ENCODE results near the gene KAT6B.

The KAT6B gene

GRCh38 chr10:75058161-75058560, 231.8 kb downstream of the KAT6B start:
- no peaks in the 10 kb centered on the region for H3K36me3 ChIP-seq (ENCODE audit: insufficient read depth, low read length)
- no peaks in the 10 kb centered on the region for H3K9me3 ChIP-seq (ENCODE audit: control insufficient read depth, insufficient read depth, low read length)
- no peak overlapping the region for H3K9ac ChIP-seq (ENCODE audit: low read depth, low read length)
- H3K4me1 ChIP-seq (ENCODE audit: insufficient read depth, low read length), result 0 out of 2 replicates have a peak, but pooled peaks cover 4% of the 10 kb centered on the region

- Histone ChIP-seq H3K4me1 (ENCODE audit: insufficient read depth, low read length) (0 out of 2 replicates have a peak, but pooled peaks cover 4% of the 10 kb centered on the region), H3K36me3 (ENCODE audit: insufficient read depth, low read length) (no peaks in the 10 kb centered on the region), H3K9ac (ENCODE audit: low read depth, low read length) (no peak overlapping the region), H3K9me3 (ENCODE audit: control insufficient read depth, insufficient read depth, low read length) (no peaks in the 10 kb centered on the region)
These were observed 235.5 kb downstream of the KAT6B start for GRCh38 chr10:75061709-75062505.

DNA sequence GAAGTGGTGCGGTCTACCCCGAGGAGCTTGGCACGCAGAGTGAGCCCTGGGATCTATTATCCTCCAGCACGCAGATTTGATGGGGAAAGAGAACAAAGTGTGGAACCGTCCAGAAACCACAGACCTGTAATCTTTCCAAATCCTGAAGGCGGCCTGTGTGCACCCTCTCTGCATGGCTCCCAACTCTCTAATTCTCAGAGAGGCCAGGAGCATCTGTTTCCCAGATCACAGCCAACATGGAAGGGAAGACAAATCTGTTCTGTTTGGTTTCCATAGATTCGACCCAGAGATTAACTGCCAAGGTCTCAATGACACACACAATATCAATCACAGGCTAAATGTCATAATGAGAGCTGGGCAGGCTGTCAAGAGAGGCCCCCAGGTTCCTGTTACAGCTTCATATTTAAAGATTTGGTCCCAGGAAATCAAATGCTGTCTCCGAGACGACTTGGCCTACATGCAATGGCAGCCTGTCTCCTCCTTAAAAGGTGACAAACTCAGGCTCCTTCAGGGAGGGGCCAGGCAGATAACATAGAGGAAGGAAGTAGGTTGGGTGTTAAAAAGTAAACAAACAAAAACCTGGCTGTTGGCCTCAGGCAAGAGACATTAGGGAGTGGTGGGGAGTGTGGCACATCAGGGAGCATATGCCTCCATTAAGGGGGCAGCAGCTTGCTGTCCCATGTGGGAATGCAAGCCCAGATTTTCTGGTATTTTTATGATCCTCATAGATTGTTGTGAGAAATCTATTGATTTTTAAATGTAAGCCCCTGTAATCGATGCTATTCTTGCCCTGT, 236.3 kb downstream of the KAT6B start:
- H3K36me3 ChIP-seq (ENCODE audit: insufficient read depth, low read length), result no peaks in the 10 kb centered on the region
- H3K9me3 ChIP-seq (ENCODE audit: control insufficient read depth, insufficient read depth, low read length), result no peaks in the 10 kb centered on the region
- H3K4me1 ChIP-seq (ENCODE audit: insufficient read depth, low read length), result 0 out of 2 replicates have a peak, but pooled peaks cover 4% of the 10 kb centered on the region
- H3K9ac ChIP-seq (ENCODE audit: low read depth, low read length), result no peak overlapping the region

DNA sequence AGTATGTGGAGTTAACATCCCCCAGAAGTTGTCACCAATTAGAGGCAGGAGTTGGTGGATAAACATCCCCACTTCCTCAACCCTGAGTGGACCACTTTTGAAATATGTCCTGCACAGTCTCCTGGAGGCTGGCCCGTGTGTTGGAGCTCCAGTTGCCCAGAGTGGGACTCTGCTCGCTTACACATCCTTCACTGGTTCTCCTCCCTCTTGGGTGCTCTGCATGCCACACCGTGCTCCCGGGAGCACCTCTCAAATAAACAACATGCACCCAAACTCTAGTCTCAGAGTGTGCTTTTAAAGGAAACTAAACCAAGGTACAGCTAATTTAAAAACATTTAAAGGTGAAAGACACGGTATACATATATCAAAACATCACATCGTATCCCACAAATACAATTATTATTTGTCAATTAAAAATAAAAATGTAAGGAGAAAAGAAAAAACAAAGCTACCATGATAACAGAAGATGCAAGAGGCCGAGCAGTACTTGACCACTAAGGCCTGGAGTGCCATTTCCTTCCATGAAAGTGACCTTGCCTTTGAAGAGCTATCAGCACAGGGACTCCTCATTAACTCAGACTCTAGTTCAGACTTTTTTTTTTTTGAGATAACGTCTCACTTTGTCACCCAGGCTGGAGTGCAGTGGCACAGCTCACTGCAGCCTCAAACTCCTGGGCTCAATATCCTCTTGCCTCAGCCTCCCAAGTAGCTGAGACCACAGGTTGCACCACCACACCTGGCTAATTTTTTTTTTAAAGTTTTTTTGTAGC, 237.2 kb downstream of the KAT6B start:
- H3K9ac ChIP-seq (ENCODE audit: low read depth, low read length), result no peak overlapping the region
- no peaks in the 10 kb centered on the region for H3K4me1 ChIP-seq (ENCODE audit: insufficient read depth, low read length)
- H3K9me3 ChIP-seq (ENCODE audit: control insufficient read depth, insufficient read depth, low read length), result no peaks in the 10 kb centered on the region
- H3K36me3 ChIP-seq (ENCODE audit: insufficient read depth, low read length), result no peaks in the 10 kb centered on the region

GRCh38 chr10:75065076-75065475, 238.7 kb downstream of the KAT6B start:
- Histone ChIP-seq H3K9me3 (ENCODE audit: control insufficient read depth, insufficient read depth, low read length) (no peaks in the 10 kb centered on the region), H3K4me1 (ENCODE audit: insufficient read depth, low read length) (no peaks in the 10 kb centered on the region), H3K9ac (ENCODE audit: low read depth, low read length) (no peak overlapping the region), H3K36me3 (ENCODE audit: insufficient read depth, low read length) (no peaks in the 10 kb centered on the region)

- no peaks in the 10 kb centered on the region for H3K4me1 ChIP-seq (ENCODE audit: insufficient read depth, low read length)
- H3K9me3 ChIP-seq (ENCODE audit: control insufficient read depth, insufficient read depth, low read length), result no peaks in the 10 kb centered on the region
- H3K36me3 ChIP-seq (ENCODE audit: insufficient read depth, low read length), result no peaks in the 10 kb centered on the region
- no peak overlapping the region for H3K9ac ChIP-seq (ENCODE audit: low read depth, low read length)
These were observed 239.9 kb downstream of the KAT6B start for GRCh38 chr10:75066271-75066670.

DNA sequence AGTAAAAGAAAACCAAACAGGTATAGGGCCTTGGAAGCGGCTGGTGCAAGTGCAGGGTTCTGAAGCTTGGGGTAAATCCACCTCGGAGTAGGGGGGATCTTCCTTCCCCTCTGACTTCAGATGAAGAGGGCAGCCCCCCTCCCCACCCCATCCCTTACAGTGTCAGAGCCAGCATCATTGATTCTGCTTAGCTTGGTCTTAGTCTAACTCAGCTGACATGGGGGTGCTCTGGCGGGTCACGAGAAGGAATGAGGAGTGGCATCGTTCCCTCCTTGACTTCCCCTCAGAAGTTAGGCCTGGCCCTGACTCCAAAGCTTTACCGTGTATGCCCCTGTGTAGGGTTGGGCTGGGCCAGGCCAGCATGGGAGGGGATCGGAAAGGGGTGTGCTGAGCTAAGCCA, 240.9 kb downstream of the KAT6B start:
- H3K9me3 ChIP-seq (ENCODE audit: control insufficient read depth, insufficient read depth, low read length), result no peaks in the 10 kb centered on the region

GRCh38 chr10:75068523-75068922, 242.1 kb downstream of the KAT6B start:
- Histone ChIP-seq H3K9me3 (ENCODE audit: control insufficient read depth, insufficient read depth, low read length) (no peaks in the 10 kb centered on the region), H3K4me1 (ENCODE audit: insufficient read depth, low read length) (no peaks in the 10 kb centered on the region), H3K9ac (ENCODE audit: low read depth, low read length) (no peak overlapping the region), H3K36me3 (ENCODE audit: insufficient read depth, low read length) (no peaks in the 10 kb centered on the region)

More for the DNA sequence above, 240.9 kb downstream of the KAT6B start:
- H3K36me3 ChIP-seq (ENCODE audit: insufficient read depth, low read length), result no peaks in the 10 kb centered on the region
- H3K9ac ChIP-seq (ENCODE audit: low read depth, low read length), result no peak overlapping the region
- H3K4me1 ChIP-seq (ENCODE audit: insufficient read depth, low read length), result no peaks in the 10 kb centered on the region

DNA sequence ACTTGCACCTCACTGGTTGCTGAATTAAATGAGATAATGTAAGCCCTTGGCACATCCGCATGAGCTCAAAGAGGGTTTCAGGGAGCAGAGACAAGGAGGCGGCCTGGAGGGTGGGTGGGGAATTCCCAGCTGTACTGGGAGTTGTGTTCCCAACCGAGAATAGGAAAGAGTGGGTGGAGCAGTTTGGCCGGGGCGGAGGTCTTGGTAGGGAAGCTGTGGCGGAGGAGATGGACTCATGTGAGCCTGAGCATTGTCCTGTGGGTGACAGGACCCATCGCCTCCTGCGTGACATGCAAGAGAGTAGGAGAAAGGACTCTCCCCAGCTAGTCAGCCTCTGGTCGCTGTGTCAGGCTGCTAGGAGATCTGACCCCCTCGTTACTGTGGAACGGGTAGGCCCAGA, 244.1 kb downstream of the KAT6B start:
- Histone ChIP-seq H3K9me3 (ENCODE audit: control insufficient read depth, insufficient read depth, low read length) (no peaks in the 10 kb centered on the region), H3K36me3 (ENCODE audit: insufficient read depth, low read length) (no peaks in the 10 kb centered on the region), H3K9ac (ENCODE audit: low read depth, low read length) (no peak overlapping the region)

GRCh38 chr10:75070961-75071428, 244.6 kb downstream of the KAT6B start:
- Histone ChIP-seq H3K9ac (ENCODE audit: low read depth, low read length) (no peak overlapping the region), H3K4me1 (ENCODE audit: insufficient read depth, low read length) (peaks cover 2% of the 10 kb centered on the region), H3K9me3 (ENCODE audit: control insufficient read depth, insufficient read depth, low read length) (no peaks in the 10 kb centered on the region), H3K36me3 (ENCODE audit: insufficient read depth, low read length) (no peaks in the 10 kb centered on the region)

More for the DNA sequence above, 244.1 kb downstream of the KAT6B start:
- H3K4me1 ChIP-seq (ENCODE audit: insufficient read depth, low read length), result no peaks in the 10 kb centered on the region

GRCh38 chr10:75071756-75072155, 245.4 kb downstream of the KAT6B start:
- Histone ChIP-seq H3K4me1 (ENCODE audit: insufficient read depth, low read length) (peaks cover 9% of the 10 kb centered on the region), H3K9me3 (ENCODE audit: control insufficient read depth, insufficient read depth, low read length) (no peaks in the 10 kb centered on the region), H3K9ac (ENCODE audit: low read depth, low read length) (no peak overlapping the region), H3K36me3 (ENCODE audit: insufficient read depth, low read length) (no peaks in the 10 kb centered on the region)

DNA sequence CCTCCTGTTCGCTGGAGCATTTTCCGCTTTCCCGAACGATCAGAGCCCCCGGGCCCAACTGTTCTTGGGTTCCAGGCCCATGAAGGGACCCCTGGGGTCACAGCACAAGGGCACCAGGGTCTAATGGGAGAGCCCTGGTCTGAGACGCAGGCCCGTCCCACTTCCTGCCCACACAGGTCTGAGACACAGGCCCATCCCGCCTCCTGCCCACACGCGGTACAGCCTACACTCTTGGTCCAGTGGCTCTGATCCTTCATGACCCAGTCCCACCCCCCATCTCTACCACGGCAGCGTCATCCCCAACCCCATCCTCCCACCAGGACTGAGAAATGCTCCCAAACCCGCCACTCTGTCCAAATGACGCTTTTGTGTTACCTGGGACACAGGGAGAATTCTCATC, 246.3 kb downstream of the KAT6B start:
- Histone ChIP-seq H3K36me3 (ENCODE audit: insufficient read depth, low read length) (no peaks in the 10 kb centered on the region), H3K4me1 (ENCODE audit: insufficient read depth, low read length) (peaks cover 13% of the 10 kb centered on the region), H3K9me3 (ENCODE audit: control insufficient read depth, insufficient read depth, low read length) (no peaks in the 10 kb centered on the region), H3K9ac (ENCODE audit: low read depth, low read length) (no peak overlapping the region)

DNA sequence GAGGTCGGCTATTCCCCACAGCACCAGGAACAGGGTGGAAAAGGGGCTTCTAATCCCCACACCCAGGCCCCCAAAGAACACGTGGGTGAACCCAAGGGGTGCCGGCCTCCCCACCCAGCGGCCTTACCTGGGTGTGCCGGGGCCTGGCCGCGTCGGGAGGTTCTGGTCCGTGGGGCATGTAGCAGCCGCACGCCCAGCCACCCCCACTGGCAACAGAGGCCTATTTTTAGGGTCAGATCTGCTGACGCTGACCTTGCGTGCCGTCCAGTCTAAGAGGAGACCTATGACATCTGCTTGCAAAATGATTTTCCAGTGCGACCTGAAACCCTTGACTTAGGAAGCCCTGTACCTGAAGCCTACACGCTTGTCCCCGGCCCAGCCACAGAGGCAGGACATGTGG, 247.0 kb downstream of the KAT6B start:
- Histone ChIP-seq H3K36me3 (ENCODE audit: insufficient read depth, low read length) (no peaks in the 10 kb centered on the region), H3K9me3 (ENCODE audit: control insufficient read depth, insufficient read depth, low read length) (no peaks in the 10 kb centered on the region), H3K9ac (ENCODE audit: low read depth, low read length) (no peak overlapping the region), H3K4me1 (ENCODE audit: insufficient read depth, low read length) (peaks cover 13% of the 10 kb centered on the region)

DNA sequence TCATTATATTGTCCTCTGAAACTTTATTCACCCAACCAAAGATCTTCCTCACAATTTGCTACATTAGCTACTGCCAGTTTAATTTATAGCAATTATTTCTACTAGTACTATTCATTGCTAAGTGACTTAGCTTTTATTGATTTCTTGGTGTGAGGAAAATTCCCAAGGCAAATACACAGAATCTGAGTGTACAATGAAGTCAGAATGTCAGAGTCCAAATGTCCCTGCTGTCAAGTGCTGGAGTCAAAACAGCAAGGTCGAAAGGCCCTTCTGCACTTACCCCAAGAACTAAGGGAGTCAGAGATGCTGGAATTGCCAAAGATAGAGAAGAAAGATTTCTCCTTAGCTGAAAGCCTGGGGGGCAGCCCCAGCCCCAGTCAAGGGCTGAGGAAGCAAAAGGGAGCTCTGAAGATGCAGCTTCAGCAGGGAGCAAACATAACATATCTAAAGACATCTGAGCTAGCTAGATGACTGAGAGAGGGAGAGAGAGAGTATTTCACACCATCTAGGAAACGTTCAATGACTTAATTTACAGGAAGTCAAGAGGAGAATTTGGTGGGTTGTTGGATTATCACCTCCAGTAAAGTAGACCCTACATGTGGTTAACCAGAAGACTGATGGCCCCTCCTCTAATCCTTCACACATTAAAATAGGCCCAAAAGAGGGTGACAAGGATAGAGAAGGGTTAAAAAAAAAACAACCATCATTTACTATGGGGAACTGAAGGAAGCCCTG, 248.5 kb downstream of the KAT6B start:
- peaks cover 22% of the 10 kb centered on the region for H3K4me1 ChIP-seq (ENCODE audit: insufficient read depth, low read length)
- H3K36me3 ChIP-seq (ENCODE audit: insufficient read depth, low read length), result no peaks in the 10 kb centered on the region
- no peak overlapping the region for H3K9ac ChIP-seq (ENCODE audit: low read depth, low read length)
- no peaks in the 10 kb centered on the region for H3K9me3 ChIP-seq (ENCODE audit: control insufficient read depth, insufficient read depth, low read length)
